Subcutaneous adipose tissue (tissue), 4 donors: ENCODE measurements around the gene MICAL2. TPM values are rescaled to one million over a fixed set of nuclear protein-coding genes. Genes with fewer than 3 reads are reported as not detected.

Source experiments
- total RNA-seq, 4 donors: library from RNA; depleted of rRNA; stranded (reverse); fragments of >200 nt; gene quantifications; one replicate each; pipeline ENCODE4 v1.1.0, GENCODE V29; 2016
- TF ChIP-seq, protein P1 (sequence below): fragments of 450-650 bp; IDR thresholded peaks from one replicate; pipeline ENCODE4 v1.5.1; 2016; ENCODE audit warnings: low read depth, mild to moderate bottlenecking, control low read depth, antibody characterized with exemption, moderate library complexity

The MICAL2 gene, protein sequence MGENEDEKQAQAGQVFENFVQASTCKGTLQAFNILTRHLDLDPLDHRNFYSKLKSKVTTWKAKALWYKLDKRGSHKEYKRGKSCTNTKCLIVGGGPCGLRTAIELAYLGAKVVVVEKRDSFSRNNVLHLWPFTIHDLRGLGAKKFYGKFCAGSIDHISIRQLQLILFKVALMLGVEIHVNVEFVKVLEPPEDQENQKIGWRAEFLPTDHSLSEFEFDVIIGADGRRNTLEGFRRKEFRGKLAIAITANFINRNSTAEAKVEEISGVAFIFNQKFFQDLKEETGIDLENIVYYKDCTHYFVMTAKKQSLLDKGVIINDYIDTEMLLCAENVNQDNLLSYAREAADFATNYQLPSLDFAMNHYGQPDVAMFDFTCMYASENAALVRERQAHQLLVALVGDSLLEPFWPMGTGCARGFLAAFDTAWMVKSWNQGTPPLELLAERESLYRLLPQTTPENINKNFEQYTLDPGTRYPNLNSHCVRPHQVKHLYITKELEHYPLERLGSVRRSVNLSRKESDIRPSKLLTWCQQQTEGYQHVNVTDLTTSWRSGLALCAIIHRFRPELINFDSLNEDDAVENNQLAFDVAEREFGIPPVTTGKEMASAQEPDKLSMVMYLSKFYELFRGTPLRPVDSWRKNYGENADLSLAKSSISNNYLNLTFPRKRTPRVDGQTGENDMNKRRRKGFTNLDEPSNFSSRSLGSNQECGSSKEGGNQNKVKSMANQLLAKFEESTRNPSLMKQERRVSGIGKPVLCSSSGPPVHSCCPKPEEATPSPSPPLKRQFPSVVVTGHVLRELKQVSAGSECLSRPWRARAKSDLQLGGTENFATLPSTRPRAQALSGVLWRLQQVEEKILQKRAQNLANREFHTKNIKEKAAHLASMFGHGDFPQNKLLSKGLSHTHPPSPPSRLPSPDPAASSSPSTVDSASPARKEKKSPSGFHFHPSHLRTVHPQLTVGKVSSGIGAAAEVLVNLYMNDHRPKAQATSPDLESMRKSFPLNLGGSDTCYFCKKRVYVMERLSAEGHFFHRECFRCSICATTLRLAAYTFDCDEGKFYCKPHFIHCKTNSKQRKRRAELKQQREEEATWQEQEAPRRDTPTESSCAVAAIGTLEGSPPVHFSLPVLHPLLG
- 10 to 100 TPM; 11.4 to 28.4 (median 24.8) TPM for total RNA-seq

DNA sequence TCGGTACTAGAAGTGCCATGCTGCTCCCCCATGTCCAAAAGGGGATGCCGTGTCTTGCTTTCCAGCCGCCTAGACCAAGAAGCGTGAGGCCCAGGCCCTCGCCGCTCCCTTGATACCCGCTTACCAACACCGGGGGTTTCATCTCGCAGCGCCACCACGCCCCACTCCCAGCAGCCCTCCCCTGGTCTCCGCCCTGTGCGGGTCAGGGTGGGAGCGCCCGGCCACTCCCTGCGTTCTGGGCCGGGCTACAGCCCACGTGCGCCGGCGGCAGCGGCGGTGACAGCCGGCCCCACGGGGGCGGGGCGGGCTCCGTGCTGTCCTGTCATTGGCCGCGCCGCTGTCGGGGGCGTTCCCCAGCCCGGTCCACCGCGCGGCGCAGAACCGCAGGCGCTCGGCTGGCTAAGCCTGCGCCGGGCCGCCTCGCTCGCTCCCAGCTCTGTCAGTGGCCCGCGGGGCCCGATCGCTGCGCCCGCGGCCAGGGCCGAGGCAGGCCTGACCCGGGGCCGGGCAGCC, at the start of gene MICAL2:
Gene MICAL2, plus strand, starts transcription at position 390 of the 513 bp plus-strand sequence. CDS start 51,566 bp downstream, outside the sequence.
- TF ChIP-seq, protein P1, sequence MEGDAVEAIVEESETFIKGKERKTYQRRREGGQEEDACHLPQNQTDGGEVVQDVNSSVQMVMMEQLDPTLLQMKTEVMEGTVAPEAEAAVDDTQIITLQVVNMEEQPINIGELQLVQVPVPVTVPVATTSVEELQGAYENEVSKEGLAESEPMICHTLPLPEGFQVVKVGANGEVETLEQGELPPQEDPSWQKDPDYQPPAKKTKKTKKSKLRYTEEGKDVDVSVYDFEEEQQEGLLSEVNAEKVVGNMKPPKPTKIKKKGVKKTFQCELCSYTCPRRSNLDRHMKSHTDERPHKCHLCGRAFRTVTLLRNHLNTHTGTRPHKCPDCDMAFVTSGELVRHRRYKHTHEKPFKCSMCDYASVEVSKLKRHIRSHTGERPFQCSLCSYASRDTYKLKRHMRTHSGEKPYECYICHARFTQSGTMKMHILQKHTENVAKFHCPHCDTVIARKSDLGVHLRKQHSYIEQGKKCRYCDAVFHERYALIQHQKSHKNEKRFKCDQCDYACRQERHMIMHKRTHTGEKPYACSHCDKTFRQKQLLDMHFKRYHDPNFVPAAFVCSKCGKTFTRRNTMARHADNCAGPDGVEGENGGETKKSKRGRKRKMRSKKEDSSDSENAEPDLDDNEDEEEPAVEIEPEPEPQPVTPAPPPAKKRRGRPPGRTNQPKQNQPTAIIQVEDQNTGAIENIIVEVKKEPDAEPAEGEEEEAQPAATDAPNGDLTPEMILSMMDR: no peak

DNA sequence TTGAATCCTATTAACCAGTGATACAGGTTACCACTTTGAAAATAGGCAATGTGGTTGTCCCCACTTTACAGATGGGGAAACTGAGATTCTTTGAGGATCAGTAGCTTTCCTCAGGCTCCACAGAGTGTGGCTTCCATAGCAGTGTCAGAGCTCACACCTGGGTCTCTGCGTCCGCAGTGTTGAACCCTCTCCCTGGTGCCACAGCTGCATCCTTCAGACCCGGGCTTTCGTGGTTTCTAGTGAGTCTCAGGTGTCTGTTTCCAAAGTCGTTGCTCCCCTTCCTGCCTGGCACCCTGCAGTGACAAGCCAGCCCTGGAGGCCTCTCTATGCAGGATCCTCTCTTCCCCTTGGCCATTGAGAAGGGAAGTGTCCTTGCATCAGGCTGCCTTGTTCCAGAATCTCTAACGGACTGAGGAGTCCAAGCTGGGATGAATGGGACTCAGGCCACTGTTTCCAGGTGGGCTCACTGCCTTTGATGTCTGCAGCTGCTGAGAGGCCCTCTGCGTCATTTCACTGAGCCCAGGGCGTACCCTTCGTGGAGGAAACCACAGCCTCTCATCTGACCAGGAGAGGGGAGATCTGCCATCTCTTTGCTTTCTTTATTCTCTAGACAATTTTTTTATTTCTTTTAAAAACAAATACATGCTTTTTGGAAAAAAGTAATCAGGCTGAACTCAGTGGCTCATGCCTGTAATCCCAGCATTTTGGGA, 48.4 kb upstream of the MICAL2 start:
- TF ChIP-seq, protein P1: no peak

DNA sequence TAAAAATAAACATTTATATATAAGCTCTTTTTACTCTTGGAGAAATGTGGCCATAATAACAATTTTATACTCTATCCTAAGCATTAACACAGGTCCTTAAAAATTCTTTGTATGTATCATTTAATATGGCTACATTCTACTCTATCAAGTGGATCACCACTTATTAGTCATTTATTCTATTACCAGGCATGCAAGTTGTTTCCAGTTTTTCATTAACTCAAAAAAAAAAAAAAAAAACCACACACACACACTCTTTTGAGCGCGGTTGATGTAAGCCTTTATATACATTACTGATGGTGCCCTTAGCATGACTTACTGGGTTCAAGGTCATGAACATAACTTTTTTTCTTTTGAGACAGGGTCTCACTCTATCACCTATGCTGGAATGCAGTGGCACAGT, 47.1 kb upstream of the MICAL2 start:
- TF ChIP-seq, protein P1: no peak

DNA sequence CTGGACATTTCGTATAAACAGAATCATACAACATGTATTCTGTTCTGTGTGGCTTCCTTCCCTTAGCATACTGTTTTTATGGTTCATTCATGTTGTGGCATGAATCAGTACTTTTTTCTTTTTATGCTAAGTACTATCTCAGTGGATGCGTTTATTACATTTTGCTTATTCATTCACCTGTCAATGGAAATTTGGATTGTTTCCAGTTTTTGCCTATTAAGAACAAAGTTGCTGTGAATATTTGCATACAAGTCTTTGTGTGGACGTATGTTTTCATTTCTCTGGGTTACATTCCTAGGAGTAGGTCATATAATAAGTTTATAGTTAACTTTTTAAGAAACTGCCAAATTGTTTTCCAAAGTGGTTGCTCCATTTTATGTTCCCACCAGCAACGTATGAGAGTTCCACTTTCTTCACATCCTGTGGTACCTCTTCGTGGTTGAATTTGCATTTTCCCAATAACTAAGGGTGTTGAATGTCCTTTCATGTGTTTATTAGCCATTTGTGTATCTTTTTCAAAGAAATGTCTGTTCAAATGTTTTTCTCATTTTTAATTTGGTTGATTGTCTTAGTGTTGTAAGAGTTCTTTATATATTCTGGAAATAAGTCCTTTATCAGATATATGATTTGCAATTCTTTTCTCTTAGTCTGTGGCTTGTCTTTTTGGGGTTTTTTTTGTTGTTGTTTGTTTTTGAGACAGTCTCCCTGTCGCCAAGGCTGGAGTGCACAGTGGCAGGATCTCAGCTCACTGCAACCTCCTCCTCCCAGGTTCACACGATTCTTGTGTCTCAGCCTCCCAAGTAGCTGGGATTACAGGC, 46.0 kb upstream of the MICAL2 start:
- TF ChIP-seq, protein P1: no peak

DNA sequence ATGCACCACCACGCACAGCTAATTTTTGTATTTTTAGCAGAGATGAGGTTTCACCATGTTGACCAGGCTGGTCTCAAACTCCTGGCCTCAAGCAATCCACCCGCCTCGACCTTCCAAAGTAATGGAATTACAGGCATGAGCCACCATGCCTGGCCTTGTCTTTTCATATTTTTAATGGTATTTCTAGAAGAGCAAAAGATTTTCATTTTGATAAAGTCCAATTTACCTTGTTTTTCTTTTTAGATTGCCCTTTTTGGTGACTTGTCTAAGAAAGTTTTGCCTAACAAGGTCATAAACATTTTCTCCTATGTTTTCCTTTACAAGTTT, 45.5 kb upstream of the MICAL2 start:
- TF ChIP-seq, protein P1: no peak

DNA sequence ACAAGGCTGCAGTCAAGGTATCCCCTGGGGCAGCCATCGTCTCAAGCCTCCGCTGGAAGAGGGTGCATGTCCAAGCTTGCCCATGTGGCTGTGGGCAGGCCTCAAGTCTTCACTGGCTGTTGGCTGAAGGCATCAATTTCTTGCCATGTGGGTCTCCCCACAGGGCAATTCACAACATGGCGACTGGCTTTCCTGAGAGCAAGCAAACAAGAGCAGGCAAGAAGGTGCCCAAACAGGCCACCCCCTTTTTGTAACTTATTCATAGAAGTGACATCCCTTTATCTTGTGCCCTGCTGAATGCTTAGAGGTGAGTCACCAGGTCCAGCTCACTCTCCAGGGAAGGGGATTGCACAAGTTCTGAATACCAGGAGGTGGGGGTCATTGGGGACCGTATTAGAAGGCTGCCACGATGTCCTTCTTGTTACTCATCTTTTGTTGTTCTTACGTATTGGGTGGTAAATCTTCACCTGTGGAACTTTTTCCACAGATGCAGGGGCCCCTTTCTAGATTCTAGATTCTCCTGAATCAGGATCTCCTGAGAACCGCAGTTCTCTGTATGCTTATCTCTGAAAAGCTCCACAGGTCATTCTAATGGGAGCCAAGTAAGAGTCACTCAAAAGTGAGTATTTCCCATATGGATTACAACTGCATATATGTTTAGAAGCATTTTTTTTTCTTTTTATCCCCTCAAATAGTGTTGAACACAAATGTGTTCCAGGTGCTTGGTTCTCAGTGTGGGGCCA, 44.2 kb upstream of the MICAL2 start:
- TF ChIP-seq, protein P1: no peak
